SU-DHL-6 (cell line): ENCODE data around the gene RNU1-4.
"Not testable (repeated sequence)": the region's sequence is repeated elsewhere in the genome, so short reads cannot be mapped to it uniquely, and the experiment has no call there.

Experiments used
- H2AFZ ChIP-seq: fragments of 200-600 bp; sonication (generic); 2 replicates; pipeline ENCODE4 v1.6.1; 2014; ENCODE audit warnings: low read depth, mild to moderate bottlenecking, moderate library complexity, mixed read lengths, antibody characterized with exemption, low read length; ENCODE audit not compliant: severe bottlenecking
- H3F3A ChIP-seq: fragments of 200-600 bp; shearing (Covaris generic); 2 replicates; pipeline ENCODE4 v1.6.0; 2016; ENCODE audit warnings: antibody characterized with exemption, mild to moderate bottlenecking; ENCODE audit not compliant: insufficient read depth
- H3K27ac ChIP-seq: fragments of 200-600 bp; sonication (generic); 2 replicates; pipeline ENCODE4 v1.5.1; 2016; ENCODE audit warnings: low read depth, mild to moderate bottlenecking, low read length, moderate library complexity, mixed read lengths
- H3K27me3 ChIP-seq: fragments of 200-600 bp; sonication (generic), shearing (Covaris generic); 2 replicates; pipeline ENCODE4 v1.6.0; 2014; ENCODE audit warnings: mild to moderate bottlenecking, low read length
- H3K36me3 ChIP-seq: fragments of 200-600 bp; sonication (generic); 2 replicates; pipeline ENCODE4 v1.6.1; 2014; ENCODE audit warnings: mild to moderate bottlenecking, low read length, mixed read lengths
- H3K4me2 ChIP-seq: fragments of 300-600, 200-600 bp; shearing (Covaris generic), sonication (generic); 2 replicates; pipeline ENCODE4 v1.6.0; 2014; ENCODE audit warnings: low read length, low read depth, mild to moderate bottlenecking; ENCODE audit not compliant: poor library complexity, severe bottlenecking
- H3K4me3 ChIP-seq: fragments of 200-600 bp; sonication (generic); 2 replicates; pipeline ENCODE4 v1.5.1; 2014; ENCODE audit warnings: antibody characterized with exemption, low read length, mild to moderate bottlenecking, mixed read lengths; ENCODE audit not compliant: insufficient read depth, poor library complexity, severe bottlenecking
- H3K79me2 ChIP-seq: fragments of 200-600 bp; sonication (generic); 2 replicates; pipeline ENCODE4 v1.6.1; 2014; ENCODE audit warnings: mild to moderate bottlenecking, low read length, moderate library complexity; ENCODE audit not compliant: insufficient read depth
- H3K9ac ChIP-seq: fragments of 200-600 bp; sonication (generic); 2 replicates; pipeline ENCODE4 v1.7.0; 2014; ENCODE audit warnings: mild to moderate bottlenecking, low read length
- H3K9me2 ChIP-seq: fragments of 200-600 bp; sonication (generic); replicated peaks from 2 replicates; pipeline ENCODE4 v1.6.1; 2014; ENCODE audit warnings: low read length; ENCODE audit not compliant: insufficient read depth
- H3K9me3 ChIP-seq: fragments of 200-600 bp; sonication (generic); 2 replicates; pipeline ENCODE4 v1.6.1; 2014; ENCODE audit warnings: low read length, mixed read lengths; ENCODE audit not compliant: insufficient read depth
- H4K20me1 ChIP-seq: fragments of 200-600 bp; sonication (generic); 2 replicates; pipeline ENCODE4 v1.6.1; 2014; ENCODE audit warnings: low read depth, mild to moderate bottlenecking, antibody characterized with exemption, low read length, moderate library complexity, mixed read lengths

RNU1-4 gene

GRCh38 chr1:16770896-16771446 is 30.7 kb downstream of the RNU1-4 start:
- H3K4me3 ChIP-seq, H2AFZ ChIP-seq, H3K9me3 ChIP-seq, H3K9ac ChIP-seq, H3F3A ChIP-seq, H4K20me1 ChIP-seq, H3K36me3 ChIP-seq, H3K27me3 ChIP-seq, H3K79me2 ChIP-seq, H3K4me2 ChIP-seq, H3K27ac ChIP-seq, H3K9me2 ChIP-seq: not testable (repeated sequence)

- not testable (repeated sequence) for H3K36me3 ChIP-seq, H3K79me2 ChIP-seq, H3K27me3 ChIP-seq, H3K9me2 ChIP-seq, H3K4me2 ChIP-seq, H4K20me1 ChIP-seq, H3K27ac ChIP-seq, H3F3A ChIP-seq, H3K4me3 ChIP-seq, H2AFZ ChIP-seq, H3K9ac ChIP-seq, H3K9me3 ChIP-seq
Observed at GRCh38 chr1:16772275-16773204, 32.2 kb downstream of the RNU1-4 start.

DNA sequence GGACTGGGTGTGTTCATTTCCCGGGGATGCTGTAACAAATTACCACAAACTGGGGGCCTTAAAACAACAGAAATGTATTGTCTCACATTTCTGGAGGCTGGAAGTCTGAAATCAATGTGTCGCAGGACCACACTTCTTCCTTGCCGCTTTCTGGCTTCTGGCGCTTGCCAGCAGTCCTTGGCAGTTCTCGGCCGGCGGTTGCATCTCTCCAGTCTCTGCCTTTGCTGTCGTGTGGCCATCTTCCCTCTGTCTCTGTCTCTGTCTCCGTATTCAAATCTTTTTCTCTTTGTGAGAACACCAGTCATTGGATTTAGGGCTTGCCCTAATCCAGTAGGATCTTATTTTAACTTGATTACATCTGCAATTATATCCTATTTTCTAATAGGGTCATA is 32.9 kb downstream of the RNU1-4 start:
- not testable (repeated sequence) for H3K4me2 ChIP-seq, H3K9me3 ChIP-seq

GRCh38 chr1:16773723-16774122 is 33.4 kb downstream of the RNU1-4 start:
- not testable (repeated sequence) for H3K36me3 ChIP-seq, H3K9ac ChIP-seq, H3K79me2 ChIP-seq, H3K27me3 ChIP-seq, H3K4me3 ChIP-seq, H3K4me2 ChIP-seq, H3K27ac ChIP-seq, H2AFZ ChIP-seq, H3K9me2 ChIP-seq, H3K9me3 ChIP-seq, H3F3A ChIP-seq, H4K20me1 ChIP-seq

More for the DNA sequence above, 32.9 kb downstream of the RNU1-4 start:
- H3K9me2 ChIP-seq, H3K27ac ChIP-seq, H2AFZ ChIP-seq, H3K79me2 ChIP-seq, H3K27me3 ChIP-seq, H3K9ac ChIP-seq, H3F3A ChIP-seq, H4K20me1 ChIP-seq, H3K4me3 ChIP-seq, H3K36me3 ChIP-seq: not testable (repeated sequence)

DNA sequence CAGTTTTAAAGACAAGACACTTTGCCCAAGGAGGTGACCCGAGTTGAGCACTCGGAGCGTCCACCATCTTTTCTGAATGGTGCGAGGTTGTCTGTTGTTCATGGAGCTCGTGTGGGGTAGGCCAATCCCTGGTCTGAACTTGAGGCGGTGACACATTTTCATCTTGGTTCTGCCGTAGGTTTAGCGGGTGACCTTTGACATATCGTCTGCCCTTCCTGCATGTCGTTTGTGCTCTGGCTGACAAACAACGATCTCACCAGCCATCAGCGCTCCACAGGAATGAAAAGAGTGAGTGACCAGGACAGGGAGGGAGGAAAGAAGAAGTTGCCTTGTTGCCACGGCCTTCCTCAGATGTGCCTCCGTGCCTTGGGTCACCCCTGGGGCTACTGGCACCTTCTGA is 34.5 kb downstream of the RNU1-4 start:
- not testable (repeated sequence) for H3K36me3 ChIP-seq, H3K27me3 ChIP-seq, H4K20me1 ChIP-seq, H3K4me3 ChIP-seq, H2AFZ ChIP-seq, H3K27ac ChIP-seq, H3K9me3 ChIP-seq, H3K79me2 ChIP-seq, H3K9ac ChIP-seq, H3K9me2 ChIP-seq, H3K4me2 ChIP-seq, H3F3A ChIP-seq

GRCh38 chr1:16775290-16775689 is 35.0 kb downstream of the RNU1-4 start:
- not testable (repeated sequence) for H3K9ac ChIP-seq, H3F3A ChIP-seq, H2AFZ ChIP-seq, H3K9me2 ChIP-seq, H3K9me3 ChIP-seq, H3K36me3 ChIP-seq, H3K27ac ChIP-seq, H3K4me3 ChIP-seq, H3K4me2 ChIP-seq, H4K20me1 ChIP-seq, H3K79me2 ChIP-seq, H3K27me3 ChIP-seq

GRCh38 chr1:16776248-16776647 is 35.9 kb downstream of the RNU1-4 start:
- H3K9me3 ChIP-seq, H3K4me3 ChIP-seq, H3K9me2 ChIP-seq, H3K27me3 ChIP-seq, H3K4me2 ChIP-seq, H3F3A ChIP-seq, H3K36me3 ChIP-seq, H3K9ac ChIP-seq, H3K27ac ChIP-seq, H2AFZ ChIP-seq, H3K79me2 ChIP-seq, H4K20me1 ChIP-seq: not testable (repeated sequence)

DNA sequence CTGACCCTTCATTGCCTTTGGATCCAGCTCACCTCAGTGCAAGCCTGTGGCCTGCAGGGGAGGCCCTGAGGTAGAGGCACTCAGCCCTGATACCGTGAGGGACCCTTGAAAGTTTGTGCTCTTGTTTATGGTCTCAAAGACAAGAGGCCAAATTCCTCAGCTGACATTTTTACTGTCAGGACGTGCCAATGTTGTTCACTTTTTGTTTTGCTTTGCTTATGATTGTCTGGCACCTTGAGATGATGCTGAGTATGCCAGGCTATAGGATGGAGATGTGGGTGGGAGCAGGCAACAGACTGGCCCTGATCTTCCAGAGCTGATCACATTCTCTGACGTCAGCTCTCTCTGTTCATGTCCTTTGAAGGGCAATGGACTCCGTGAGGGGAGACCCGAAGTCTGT is 36.5 kb downstream of the RNU1-4 start:
- not testable (repeated sequence) for H3K9me2 ChIP-seq, H3K27me3 ChIP-seq, H3K79me2 ChIP-seq, H3F3A ChIP-seq, H3K9me3 ChIP-seq, H3K4me2 ChIP-seq, H3K36me3 ChIP-seq, H3K27ac ChIP-seq, H4K20me1 ChIP-seq, H3K9ac ChIP-seq, H3K4me3 ChIP-seq, H2AFZ ChIP-seq
